CD4-positive, CD25-positive, alpha-beta regulatory T cell (primary cell): Measurements from ENCODE around the gene TLE6. TPM values are rescaled to one million over a fixed set of nuclear protein-coding genes. Genes with fewer than 3 reads are reported as not detected.
"Not testable (repeated sequence)": the region's sequence is repeated elsewhere in the genome, so short reads cannot be mapped to it uniquely, and the experiment has no call there.

Experiments used
- ATAC-seq, 2 donors: fragments of 150-1000 bp; cut with Tn5 transposase; one replicate each; pipeline ENCODE4 v1.10.0; 2021; ENCODE audit warnings: low read depth in 2 of 2, moderate number of reproducible peaks in 2 of 2, moderate library complexity in 1 of 2
- DNase-seq, 3 donors: peaks; one replicate each; pipeline versions ENCODE4 v3.0.0 to v3.0.0-alpha.2; 2012 to 2022; ENCODE audit warnings: mixed read lengths in 1 of 3
- H3K27ac ChIP-seq: one replicate; pipeline ENCODE4 v1.7.0; 2013; ENCODE audit warnings: mild to moderate bottlenecking, low read length; ENCODE audit not compliant: insufficient read depth, poor library complexity, severe bottlenecking
- H3K27me3 ChIP-seq: one replicate; pipeline ENCODE4 v1.7.0; 2013; ENCODE audit warnings: low read length; ENCODE audit not compliant: control insufficient read depth, insufficient read depth
- H3K36me3 ChIP-seq: one replicate; pipeline ENCODE4 v1.7.0; 2013; ENCODE audit warnings: mild to moderate bottlenecking, low read length, moderate library complexity; ENCODE audit not compliant: control insufficient read depth, insufficient read depth
- H3K4me1 ChIP-seq: 2 replicates; pipeline ENCODE4 v1.7.0; 2013; ENCODE audit warnings: mild to moderate bottlenecking, low read length; ENCODE audit not compliant: insufficient read depth, control insufficient read depth, poor library complexity, severe bottlenecking
- H3K4me3 ChIP-seq: one replicate; pipeline ENCODE4 v1.7.0; 2013; ENCODE audit warnings: low read depth, mild to moderate bottlenecking, low read length, moderate library complexity
- H3K9me3 ChIP-seq, 2 experiments: 1 replicate in 1 of 2; 2 replicates in 1 of 2; pipeline ENCODE4 v1.7.0; 2013; ENCODE audit warnings: low read length in 2 of 2, mild to moderate bottlenecking in 1 of 2, moderate library complexity in 1 of 2; ENCODE audit not compliant: control insufficient read depth in 2 of 2
- H3K27ac Mint-ChIP-seq, 3 donors: one replicate each; pipeline ENCODE4 v1.8.0; 2020 to 2022; ENCODE audit warnings: mild to moderate bottlenecking in 3 of 3, mixed read lengths in 3 of 3, moderate library complexity in 2 of 3
- H3K27me3 Mint-ChIP-seq: one replicate; pipeline ENCODE4 v1.8.0; 2022; ENCODE audit warnings: mild to moderate bottlenecking, mixed read lengths
- H3K36me3 Mint-ChIP-seq: one replicate; pipeline ENCODE4 v1.8.0; 2020; ENCODE audit warnings: mixed read lengths
- H3K4me1 Mint-ChIP-seq, 4 donors: one replicate each; pipeline ENCODE4 v1.8.0; 2020 to 2022; ENCODE audit warnings: mixed read lengths in 4 of 4, mild to moderate bottlenecking in 1 of 4
- H3K4me3 Mint-ChIP-seq, 4 donors: one replicate each; pipeline ENCODE4 v1.8.0; 2020 to 2022; ENCODE audit warnings: mild to moderate bottlenecking in 4 of 4, mixed read lengths in 4 of 4, moderate library complexity in 3 of 4
- H3K9me3 Mint-ChIP-seq, 7 donors: one replicate each; pipeline ENCODE4 v1.8.0; 2020 to 2022; ENCODE audit warnings: mixed read lengths in 7 of 7, mild to moderate bottlenecking in 3 of 7, moderate library complexity in 2 of 7
- polyA plus RNA-seq, 4 donors: library from polyadenylated mRNA; unstranded; fragments of 300-500 nt; fragmentation: Illumina TruSeq; gene quantifications; one replicate each; pipeline ENCODE4 v1.2.3, GENCODE V29; 2021
- total RNA-seq: library from RNA; stranded (reverse); gene quantifications from one replicate; pipeline ENCODE4 v1.2.3, GENCODE V29; 2022

Gene TLE6
- total and polyA plus RNA-seq, 5 donors from 2014 or later, result not detected

GRCh38 chr19:3034406-3034655, 57.0 kb downstream of the TLE6 start:
- Mint-ChIP-seq H3K9me3 (peaks cover 0 to 1% (median 0%) of the 10 kb centered on the region in 7 donors), H3K4me3 (peak overlapping the region in 3 of 4 donors; percentile 93 to 98 (median 96)), H3K4me1 (peaks cover 0 to 48% (median 12%) of the 10 kb centered on the region in 4 donors), H3K27ac (no peak overlapping the region), H3K27me3 (peaks cover 34% of the 10 kb centered on the region), H3K36me3 (no peaks in the 10 kb centered on the region)
- no peak overlapping the region for H3K27ac ChIP-seq
- DNase-seq (no peak), ATAC-seq (no peak)
- H3K27me3 ChIP-seq, result no peaks in the 10 kb centered on the region
- no peak overlapping the region for H3K4me3 ChIP-seq
- no peaks in the 10 kb centered on the region for H3K36me3 ChIP-seq
- peaks cover 29% of the 10 kb centered on the region for H3K4me1 ChIP-seq
- no peaks in the 10 kb centered on the region for H3K9me3 ChIP-seq

DNA sequence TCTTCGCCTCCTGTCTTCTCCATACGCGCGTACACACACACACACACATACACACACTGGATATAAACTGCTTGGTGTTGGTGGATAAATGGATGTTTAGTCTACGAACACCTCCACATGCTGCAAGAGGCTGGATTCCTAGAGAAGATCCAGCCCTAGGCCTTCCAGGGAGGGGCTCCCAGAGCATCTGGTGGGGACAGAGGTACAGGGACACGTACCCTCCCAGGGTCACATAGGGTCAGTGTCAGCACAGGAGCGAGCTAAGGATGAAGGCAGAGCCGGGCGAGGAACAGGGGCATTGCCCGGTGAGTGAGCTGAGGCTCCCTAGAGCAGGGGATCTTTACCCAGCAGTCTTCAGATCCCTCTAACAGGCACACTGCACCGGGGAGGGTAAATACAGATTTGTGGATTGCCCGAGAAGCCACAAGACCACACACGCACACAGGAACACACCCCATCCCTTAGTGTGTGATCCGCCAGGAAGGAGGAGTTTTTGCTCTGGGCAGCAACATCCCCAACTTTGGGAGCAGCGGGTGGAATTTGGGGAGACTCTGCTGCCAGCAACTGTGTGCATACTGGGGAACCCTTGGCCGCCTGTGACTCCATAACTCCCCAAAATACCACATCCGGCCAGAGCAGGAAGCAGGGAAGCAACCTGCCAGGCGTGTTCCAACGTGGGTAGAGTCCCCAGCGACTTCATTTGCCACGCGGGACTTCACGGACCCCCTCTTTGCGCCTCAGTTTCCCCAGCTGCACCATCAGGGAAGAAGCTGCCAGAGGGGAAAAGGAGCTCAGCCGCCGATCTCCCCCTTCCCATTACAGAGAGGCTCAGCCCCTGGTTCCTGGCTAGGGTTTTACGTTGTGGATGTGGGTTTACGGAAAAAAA, 57.5 kb downstream of the TLE6 start:
- no peaks in the 10 kb centered on the region for H3K36me3 Mint-ChIP-seq
- ATAC-seq (no peak), DNase-seq (peak in 2 of 3 donors; percentile 44 to 75)
- H3K4me3 Mint-ChIP-seq, result peak overlapping the region; percentile 93 to 98 (median 96)
- Histone ChIP-seq H3K36me3 (no peaks in the 10 kb centered on the region), H3K27ac (peak overlapping the region; percentile 89), H3K27me3 (no peaks in the 10 kb centered on the region), H3K9me3 (no peaks in the 10 kb centered on the region), H3K4me3 (peak overlapping the region; percentile 85), H3K4me1 (peaks cover 25% of the 10 kb centered on the region)
- H3K27ac Mint-ChIP-seq, result peak overlapping the region; percentile 96 to 99 (median 98)
- peaks cover 0 to 48% (median 14%) of the 10 kb centered on the region in 4 donors for H3K4me1 Mint-ChIP-seq
- H3K9me3 Mint-ChIP-seq, result peaks cover 0 to 2% (median 0%) of the 10 kb centered on the region in 7 donors
- H3K27me3 Mint-ChIP-seq, result peaks cover 29% of the 10 kb centered on the region

- H3K36me3 ChIP-seq, result no peaks in the 10 kb centered on the region
- H3K4me1 ChIP-seq, result peaks cover 25% of the 10 kb centered on the region
- Mint-ChIP-seq H3K4me3 (peak overlapping the region; percentile 93 to 98 (median 96)), H3K27ac (peak overlapping the region; percentile 96 to 99 (median 98)), H3K9me3 (peaks cover 0 to 2% (median 0%) of the 10 kb centered on the region in 7 donors), H3K36me3 (no peaks in the 10 kb centered on the region), H3K27me3 (peaks cover 28% of the 10 kb centered on the region), H3K4me1 (peaks cover 0 to 50% (median 14%) of the 10 kb centered on the region in 4 donors)
- H3K27me3 ChIP-seq, result no peaks in the 10 kb centered on the region
- peak overlapping the region; percentile 89 for H3K27ac ChIP-seq
- H3K9me3 ChIP-seq, result no peaks in the 10 kb centered on the region
- ATAC-seq, result peak; percentile 89 to 90
- peak overlapping the region; percentile 85 for H3K4me3 ChIP-seq
- peak; percentile 92 to 99 (median 96) for DNase-seq
These were observed 58.3 kb downstream of the TLE6 start for GRCh38 chr19:3035542-3036118.

- peaks cover 0 to 2% (median 0%) of the 10 kb centered on the region in 7 donors for H3K9me3 Mint-ChIP-seq
- peak overlapping the region; percentile 96 to 99 (median 98) for H3K27ac Mint-ChIP-seq
- peaks cover 0 to 52% (median 16%) of the 10 kb centered on the region in 4 donors for H3K4me1 Mint-ChIP-seq
- H3K4me3 Mint-ChIP-seq, result peak overlapping the region; percentile 93 to 98 (median 96)
- no peaks in the 10 kb centered on the region for H3K27me3 ChIP-seq
- peaks cover 28% of the 10 kb centered on the region for H3K27me3 Mint-ChIP-seq
- H3K36me3 ChIP-seq, result no peaks in the 10 kb centered on the region
- H3K36me3 Mint-ChIP-seq, result no peaks in the 10 kb centered on the region
- ATAC-seq (peak; percentile 44 to 50), DNase-seq (peak; percentile 73 to 87 (median 83))
- peaks cover 25% of the 10 kb centered on the region for H3K4me1 ChIP-seq
- H3K4me3 ChIP-seq, result peak overlapping the region; percentile 85
- H3K9me3 ChIP-seq, result no peaks in the 10 kb centered on the region
- peak overlapping the region; percentile 89 for H3K27ac ChIP-seq
These were observed 59.0 kb downstream of the TLE6 start for GRCh38 chr19:3036119-3036976.

DNA sequence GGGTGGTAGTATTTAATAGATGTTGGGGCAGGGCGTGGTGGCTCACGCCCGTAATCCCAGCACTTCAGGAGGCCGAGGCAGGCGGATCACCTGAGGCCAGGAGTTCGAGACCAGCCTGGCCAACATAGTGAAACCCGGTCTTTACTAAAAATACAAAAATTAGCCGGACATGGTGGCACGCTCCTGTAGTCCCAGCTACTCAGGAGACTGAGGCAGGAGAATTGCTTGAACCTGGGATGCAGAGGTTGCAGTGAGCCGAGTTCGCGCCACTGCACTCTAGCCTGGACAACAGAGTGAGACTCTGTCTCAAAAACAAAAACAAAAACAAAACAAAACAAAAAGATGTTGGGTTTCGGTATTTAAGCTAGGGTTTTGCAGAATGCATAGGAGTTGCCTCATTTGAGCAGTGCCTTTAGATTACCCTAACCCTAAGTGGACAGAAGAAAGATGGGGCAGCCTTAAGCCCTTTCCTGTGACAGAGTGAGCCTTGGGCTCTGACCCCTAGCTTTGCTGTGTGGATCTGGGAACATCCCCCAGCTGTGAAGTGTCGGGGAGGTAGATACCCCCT, 59.7 kb downstream of the TLE6 start:
- DNase-seq, H3K36me3 Mint-ChIP-seq, H3K27me3 ChIP-seq, H3K9me3 Mint-ChIP-seq, ATAC-seq, H3K36me3 ChIP-seq, H3K4me3 ChIP-seq, H3K9me3 ChIP-seq: not testable (repeated sequence)
- peak overlapping the region in 2 of 3 donors; percentile 98 to 99 for H3K27ac Mint-ChIP-seq
- peak overlapping the region; percentile 81 to 96 (median 94) for H3K4me3 Mint-ChIP-seq
- peaks cover 32% of the 10 kb centered on the region for H3K4me1 ChIP-seq
- H3K4me1 Mint-ChIP-seq, result peaks cover 0 to 52% (median 17%) of the 10 kb centered on the region in 4 donors
- H3K27me3 Mint-ChIP-seq, result peaks cover 26% of the 10 kb centered on the region
- peak overlapping the region; percentile 89 for H3K27ac ChIP-seq

- Histone ChIP-seq H3K27ac (no peak overlapping the region), H3K36me3 (no peaks in the 10 kb centered on the region), H3K27me3 (no peaks in the 10 kb centered on the region), H3K4me1 (peaks cover 32% of the 10 kb centered on the region), H3K9me3 (no peaks in the 10 kb centered on the region), H3K4me3 (no peak overlapping the region)
- Mint-ChIP-seq H3K36me3 (no peaks in the 10 kb centered on the region), H3K4me1 (peaks cover 0 to 58% (median 21%) of the 10 kb centered on the region in 4 donors), H3K27ac (peak overlapping the region in 1 of 3 donors; percentile 83), H3K9me3 (peaks cover 0 to 2% (median 0%) of the 10 kb centered on the region in 7 donors), H3K27me3 (peaks cover 18% of the 10 kb centered on the region), H3K4me3 (peak overlapping the region in 1 of 4 donors; percentile 82)
- no peak for ATAC-seq
- DNase-seq, result no peak
These were observed 60.9 kb downstream of the TLE6 start for GRCh38 chr19:3038214-3038613.

DNA sequence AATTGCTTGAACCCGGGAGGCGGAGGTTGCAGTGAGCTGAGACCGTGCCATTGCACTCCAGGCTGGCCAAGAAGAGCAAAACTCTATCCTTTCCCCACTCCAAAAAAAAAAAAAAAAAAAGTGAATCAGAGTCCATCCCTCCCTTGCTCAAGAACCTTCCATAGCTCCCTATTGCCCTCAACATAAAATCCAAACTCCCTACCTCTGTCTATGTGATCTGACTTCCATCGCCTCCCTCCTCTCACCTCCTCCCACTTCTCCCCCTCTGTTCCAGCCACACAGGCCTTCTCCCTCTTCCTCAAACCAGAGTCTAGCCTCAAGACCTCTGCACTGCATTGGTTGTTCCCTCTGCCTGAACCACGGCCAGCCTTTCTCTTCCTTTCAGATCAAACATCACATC, 61.8 kb downstream of the TLE6 start:
- no peak for ATAC-seq
- H3K36me3 Mint-ChIP-seq, result no peaks in the 10 kb centered on the region
- peak overlapping the region in 2 of 3 donors; percentile 73 to 92 for H3K27ac Mint-ChIP-seq
- H3K27ac ChIP-seq, result no peak overlapping the region
- no peak for DNase-seq
- peaks cover 32% of the 10 kb centered on the region for H3K4me1 ChIP-seq
- no peaks in the 10 kb centered on the region for H3K27me3 ChIP-seq
- H3K4me3 Mint-ChIP-seq, result peak overlapping the region in 2 of 4 donors; percentile 62 to 82
- peaks cover 0 to 2% (median 0%) of the 10 kb centered on the region in 7 donors for H3K9me3 Mint-ChIP-seq
- peaks cover 18% of the 10 kb centered on the region for H3K27me3 Mint-ChIP-seq
- no peaks in the 10 kb centered on the region for H3K36me3 ChIP-seq
- no peak overlapping the region for H3K4me3 ChIP-seq
- no peaks in the 10 kb centered on the region for H3K9me3 ChIP-seq
- peaks cover 0 to 58% (median 21%) of the 10 kb centered on the region in 4 donors for H3K4me1 Mint-ChIP-seq
